ENCODE results near the gene CHRM5. TPM values are rescaled to one million over a fixed set of nuclear protein-coding genes. Genes with fewer than 3 reads are reported as not detected.

CHRM5 gene
- total RNA-seq, 1 donor from 2014 or later, result not detected

DNA sequence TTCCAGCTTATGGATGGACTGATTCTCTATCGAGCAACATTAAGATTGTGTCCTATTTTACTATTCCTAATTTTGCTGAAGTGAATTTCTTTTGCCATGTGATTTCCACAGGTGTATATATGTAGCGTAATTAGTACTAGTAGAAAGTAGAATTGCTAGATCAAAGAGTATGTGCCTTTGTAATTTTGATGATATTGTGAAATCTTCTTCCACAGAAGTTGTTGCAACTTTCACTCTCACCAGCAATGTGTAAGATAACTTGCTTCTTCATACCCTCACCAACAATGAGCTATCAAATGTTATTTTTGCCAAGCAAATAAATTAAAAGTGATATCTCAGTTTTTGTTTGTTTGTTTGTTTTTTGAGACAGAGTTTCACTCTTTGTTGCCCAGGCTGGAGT is 139.0 kb downstream of the CHRM5 start:
- H3K4me3 ChIP-seq (ENCODE audit: low read depth, low read length), result no peak overlapping the region
- TF ChIP-seq, protein P1, sequence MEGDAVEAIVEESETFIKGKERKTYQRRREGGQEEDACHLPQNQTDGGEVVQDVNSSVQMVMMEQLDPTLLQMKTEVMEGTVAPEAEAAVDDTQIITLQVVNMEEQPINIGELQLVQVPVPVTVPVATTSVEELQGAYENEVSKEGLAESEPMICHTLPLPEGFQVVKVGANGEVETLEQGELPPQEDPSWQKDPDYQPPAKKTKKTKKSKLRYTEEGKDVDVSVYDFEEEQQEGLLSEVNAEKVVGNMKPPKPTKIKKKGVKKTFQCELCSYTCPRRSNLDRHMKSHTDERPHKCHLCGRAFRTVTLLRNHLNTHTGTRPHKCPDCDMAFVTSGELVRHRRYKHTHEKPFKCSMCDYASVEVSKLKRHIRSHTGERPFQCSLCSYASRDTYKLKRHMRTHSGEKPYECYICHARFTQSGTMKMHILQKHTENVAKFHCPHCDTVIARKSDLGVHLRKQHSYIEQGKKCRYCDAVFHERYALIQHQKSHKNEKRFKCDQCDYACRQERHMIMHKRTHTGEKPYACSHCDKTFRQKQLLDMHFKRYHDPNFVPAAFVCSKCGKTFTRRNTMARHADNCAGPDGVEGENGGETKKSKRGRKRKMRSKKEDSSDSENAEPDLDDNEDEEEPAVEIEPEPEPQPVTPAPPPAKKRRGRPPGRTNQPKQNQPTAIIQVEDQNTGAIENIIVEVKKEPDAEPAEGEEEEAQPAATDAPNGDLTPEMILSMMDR (conservative IDR thresholded peaks at IDR 0.05; ENCODE audit: low read depth, low read length), result no peak

DNA sequence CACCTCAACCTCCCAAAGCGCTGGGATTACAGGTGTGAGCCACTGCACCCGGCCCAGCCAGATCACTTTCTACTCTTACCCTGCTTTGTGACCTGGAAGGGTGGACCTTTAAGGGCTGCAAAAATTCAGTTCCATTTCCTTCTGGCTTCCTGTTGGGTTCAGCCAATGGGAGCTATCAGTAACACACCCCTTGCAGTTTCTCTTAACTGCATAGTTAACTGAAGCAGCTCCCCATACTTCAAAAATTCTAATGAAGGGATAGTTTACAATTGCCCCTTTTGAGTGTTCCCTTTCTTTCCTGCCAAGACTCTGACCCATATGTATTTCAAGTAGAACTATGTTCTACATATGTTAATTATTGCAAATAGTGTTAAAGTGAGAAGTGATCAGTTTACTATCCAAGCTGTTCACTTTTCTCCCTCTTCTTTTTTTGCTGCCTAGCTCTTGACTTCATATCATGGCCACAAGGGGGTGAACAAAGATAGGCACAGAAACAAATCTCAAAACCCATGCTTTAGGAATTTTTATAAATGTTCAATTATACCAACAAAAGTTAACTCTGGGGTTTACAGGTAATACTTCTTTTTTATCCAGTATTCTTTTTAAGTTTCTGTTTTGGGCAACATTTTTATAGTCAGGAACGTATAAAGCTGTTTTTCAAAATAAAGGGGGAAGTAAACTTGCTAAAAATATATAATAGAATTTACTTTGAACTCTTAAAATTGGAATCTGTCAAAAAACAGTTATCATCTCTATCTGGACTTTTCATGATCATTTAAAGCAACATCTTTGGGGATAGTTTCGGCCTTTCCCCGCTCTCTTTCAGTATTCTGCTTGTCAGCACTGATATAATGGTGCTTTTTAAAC is 141.7 kb downstream of the CHRM5 start:
- no peak overlapping the region for H3K4me3 ChIP-seq (ENCODE audit: low read depth, low read length)
- peak; percentile 4 for DNase-seq (ENCODE audit: low read depth)
- TF ChIP-seq, protein P1 (conservative IDR thresholded peaks at IDR 0.05; ENCODE audit: low read depth, low read length), result peak; percentile 85

More for the DNA sequence above, 139.0 kb downstream of the CHRM5 start:
- no peak for DNase-seq (ENCODE audit: low read depth)

- no peak for DNase-seq (ENCODE audit: low read depth)
- no peak overlapping the region for H3K4me3 ChIP-seq (ENCODE audit: low read depth, low read length)
- TF ChIP-seq, protein P1 (conservative IDR thresholded peaks at IDR 0.05; ENCODE audit: low read depth, low read length), result no peak
Observed at GRCh38 chr15:34111488-34111887, 143.2 kb downstream of the CHRM5 start.

GRCh38 chr15:34114215-34114614 is 145.9 kb downstream of the CHRM5 start:
- no peak overlapping the region for H3K4me3 ChIP-seq (ENCODE audit: low read depth, low read length)
- DNase-seq (ENCODE audit: low read depth), result no peak
- TF ChIP-seq, protein P1 (conservative IDR thresholded peaks at IDR 0.05; ENCODE audit: low read depth, low read length), result no peak

- H3K4me3 ChIP-seq (ENCODE audit: low read depth, low read length), result no peak overlapping the region
- DNase-seq (ENCODE audit: low read depth), result no peak
- TF ChIP-seq, protein P1 (conservative IDR thresholded peaks at IDR 0.05; ENCODE audit: low read depth, low read length), result no peak
Observed at GRCh38 chr15:34114739-34115138, 146.4 kb downstream of the CHRM5 start.

DNA sequence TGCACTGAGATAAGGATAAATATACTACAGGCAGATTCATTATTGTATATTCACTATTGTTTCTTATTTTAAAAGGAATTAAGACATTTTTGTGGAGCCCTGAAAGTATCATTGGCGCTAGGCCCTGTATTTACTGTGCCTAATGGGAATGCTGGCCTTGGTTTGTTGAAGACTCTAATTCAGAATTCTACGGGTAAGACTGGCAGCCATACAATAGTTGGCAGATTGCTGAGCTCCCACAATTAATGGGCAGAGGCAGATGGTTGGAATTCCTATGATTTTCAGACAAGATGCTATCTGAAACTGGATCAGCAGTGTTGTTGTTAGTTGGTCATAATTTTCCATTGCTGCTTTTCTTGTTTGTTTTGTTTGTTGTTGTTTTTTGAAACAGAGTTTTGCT is 148.3 kb downstream of the CHRM5 start:
- DNase-seq (ENCODE audit: low read depth), result no peak
- H3K4me3 ChIP-seq (ENCODE audit: low read depth, low read length), result no peak overlapping the region
- TF ChIP-seq, protein P1 (conservative IDR thresholded peaks at IDR 0.05; ENCODE audit: low read depth, low read length), result no peak

Other genes starting within 250 kb of the CHRM5 start
- 25.3 and 29.5 TPM in 2 replicates for gene AVEN, start 70.7 kb downstream of the CHRM5 start, total RNA-seq
- 37.4 and 49.1 TPM in 2 replicates for gene EMC7, start 133.4 kb downstream of the CHRM5 start, total RNA-seq
- gene PGBD4, start 133.6 kb downstream of the CHRM5 start, total RNA-seq, result 0.40 and 0.43 TPM in 2 replicates
- 35.5 and 49.3 TPM in 2 replicates for gene KATNBL1, start 241.6 kb downstream of the CHRM5 start, total RNA-seq